PC-3 (cell line): ENCODE results near the gene CORO2A. TPM values are rescaled to one million over a fixed set of nuclear protein-coding genes. Genes with fewer than 3 reads are reported as not detected.

ENCODE experiments used
- ATAC-seq: fragments of 200-7000 bp; cut with Tn5 transposase; 2 replicates; pipeline ENCODE4 v1.9.1; 2020; ENCODE audit warnings: mild to moderate bottlenecking, moderate library complexity
- BruUV-seq: library from RNA; stranded (reverse); fragments of 400-500 nt; replicated peaks from 2 replicates; lab custom pipeline; 2021; lab: Mats Ljungman, UMichigan
- CTCF ChIA-PET: fragments of 300-600 bp; sonication (Branson Sonifier 250); formaldehyde crosslinking; loops from one replicate; lab custom pipeline; 2022; ENCODE audit warnings: antibody characterized with exemption; lab: Charles Lee
- POLR2A ChIA-PET: fragments of 300-600 bp; sonication (Branson Sonifier 250); formaldehyde crosslinking; loops from one replicate; lab custom pipeline; 2022; ENCODE audit warnings: antibody characterized with exemption; ENCODE audit not compliant: unreplicated experiment; lab: Charles Lee
- DNase-seq: peaks from one replicate; pipeline ENCODE4 v3.0.0-alpha.2; 2015
- H2AFZ ChIP-seq: fragments of 300-600 bp; sonication (generic); 2 replicates; pipeline ENCODE4 v1.6.0; 2016; ENCODE audit warnings: antibody characterized with exemption, low read length
- H3F3A ChIP-seq: fragments of 300-600 bp; sonication (generic); one replicate; pipeline ENCODE4 v1.6.0; 2017; ENCODE audit warnings: antibody characterized with exemption, low read length, control low read depth, mild to moderate bottlenecking; ENCODE audit not compliant: unreplicated experiment
- H3K27ac ChIP-seq: fragments of 300-600 bp; sonication (generic); 2 replicates; pipeline ENCODE4 v1.5.1; 2016; ENCODE audit warnings: mild to moderate bottlenecking, low read length
- H3K27me3 ChIP-seq: fragments of 300-600 bp; sonication (generic); 2 replicates; pipeline ENCODE4 v1.6.1; 2016; ENCODE audit warnings: low read length, mixed read lengths
- H3K36me3 ChIP-seq: fragments of 300-600 bp; sonication (generic); 2 replicates; pipeline ENCODE4 v1.6.1; 2016; ENCODE audit warnings: low read depth, mixed run types, low read length, mixed read lengths
- H3K4me1 ChIP-seq: fragments of 300-600 bp; sonication (generic); 2 replicates; pipeline ENCODE4 v1.5.1; 2016; ENCODE audit warnings: low read length; ENCODE audit not compliant: insufficient read depth
- H3K4me2 ChIP-seq: fragments of 300-600 bp; sonication (generic); 2 replicates; pipeline ENCODE4 v1.6.0; 2016; ENCODE audit warnings: low read length
- H3K4me3 ChIP-seq: fragments of 300-600 bp; sonication (generic); 2 replicates; pipeline ENCODE4 v1.5.1; 2016; ENCODE audit warnings: mild to moderate bottlenecking, low read length, mixed read lengths
- H3K79me2 ChIP-seq: fragments of 300-600 bp; sonication (generic); 2 replicates; pipeline ENCODE4 v1.6.1; 2017; ENCODE audit warnings: low read length, mixed read lengths
- H3K9ac ChIP-seq: fragments of 300-600 bp; sonication (generic); 2 replicates; pipeline ENCODE4 v1.6.0; 2016; ENCODE audit warnings: mild to moderate bottlenecking, low read length
- H3K9me2 ChIP-seq: fragments of 300-600 bp; sonication (generic); replicated peaks from 2 replicates; pipeline ENCODE4 v1.6.1; 2016; ENCODE audit warnings: mixed run types, low read length, mixed read lengths
- H3K9me3 ChIP-seq: fragments of 300-600 bp; sonication (generic); 2 replicates; pipeline ENCODE4 v1.6.1; 2016; ENCODE audit warnings: low read length, mixed read lengths
- H4K20me1 ChIP-seq: fragments of 300-600 bp; sonication (generic); 2 replicates; pipeline ENCODE4 v1.6.1; 2016; ENCODE audit warnings: low read length, mixed read lengths
- EZH2 ChIP-seq: fragments of 300-600 bp; sonication (generic); IDR thresholded peaks from one replicate; pipeline ENCODE4 v1.6.1; 2017; ENCODE audit warnings: antibody characterized with exemption, mild to moderate bottlenecking, low read length; ENCODE audit not compliant: unreplicated experiment
- EZH2phosphoT487 ChIP-seq: fragments of 300-600 bp; sonication (generic); IDR thresholded peaks from 2 replicates; pipeline ENCODE4 v1.6.1; 2018; ENCODE audit warnings: mild to moderate bottlenecking, antibody characterized with exemption, low read length, borderline replicate concordance
- intact Hi-C: fragments of 100-400 bp; cut with micrococcal nuclease; formaldehyde crosslinking; loops from 2 replicates; pipeline ENCODE4 v1.9.0; 2023
- total RNA-seq: library from RNA; depleted of rRNA; stranded (reverse); fragments of >200 nt; gene quantifications from 2 replicates; pipeline ENCODE4 v1.2.3, GENCODE V29; 2014
- TF ChIP-seq, protein P1 (sequence below): fragments of 300-600 bp; sonication (generic); conservative IDR thresholded peaks from 2 replicates; pipeline ENCODE4 v1.5.1; 2017; ENCODE audit warnings: antibody characterized with exemption, low read depth, mild to moderate bottlenecking, low read length

Gene CORO2A
- total RNA-seq, 1 experiment from 2014 or later: 2.2 TPM

GRCh38 chr9:98081477-98082219, 110.8 kb downstream of the CORO2A start:
- ATAC-seq: peak; percentile 59
- no peaks in the 10 kb centered on the region for H3F3A ChIP-seq
- peak; percentile 26 for DNase-seq
- intact Hi-C loops: no loop called here
- H3K4me2 ChIP-seq: no peak overlapping the region
- BruUV-seq: no TSS peak
- H4K20me1 ChIP-seq: no peaks in the 10 kb centered on the region
- ChIA-PET POLR2A (interaction anchor here (0.6 kb wide), 1 partner anchor 15 kb away, joined by 4 read pairs; no protein-coding TSS in a partner anchor), CTCF (no interaction called here)
- no peaks in the 10 kb centered on the region for H3K9me2 ChIP-seq
- no peak overlapping the region for H3K4me3 ChIP-seq
- H2AFZ ChIP-seq: no peak overlapping the region
- no peak overlapping the region for H3K27ac ChIP-seq
- H3K9ac ChIP-seq: no peak overlapping the region
- no peaks in the 10 kb centered on the region for H3K27me3 ChIP-seq
- peaks cover 18% of the 10 kb centered on the region for H3K36me3 ChIP-seq
- TF ChIP-seq EZH2phosphoT487: no peak
- TF ChIP-seq, protein P1, sequence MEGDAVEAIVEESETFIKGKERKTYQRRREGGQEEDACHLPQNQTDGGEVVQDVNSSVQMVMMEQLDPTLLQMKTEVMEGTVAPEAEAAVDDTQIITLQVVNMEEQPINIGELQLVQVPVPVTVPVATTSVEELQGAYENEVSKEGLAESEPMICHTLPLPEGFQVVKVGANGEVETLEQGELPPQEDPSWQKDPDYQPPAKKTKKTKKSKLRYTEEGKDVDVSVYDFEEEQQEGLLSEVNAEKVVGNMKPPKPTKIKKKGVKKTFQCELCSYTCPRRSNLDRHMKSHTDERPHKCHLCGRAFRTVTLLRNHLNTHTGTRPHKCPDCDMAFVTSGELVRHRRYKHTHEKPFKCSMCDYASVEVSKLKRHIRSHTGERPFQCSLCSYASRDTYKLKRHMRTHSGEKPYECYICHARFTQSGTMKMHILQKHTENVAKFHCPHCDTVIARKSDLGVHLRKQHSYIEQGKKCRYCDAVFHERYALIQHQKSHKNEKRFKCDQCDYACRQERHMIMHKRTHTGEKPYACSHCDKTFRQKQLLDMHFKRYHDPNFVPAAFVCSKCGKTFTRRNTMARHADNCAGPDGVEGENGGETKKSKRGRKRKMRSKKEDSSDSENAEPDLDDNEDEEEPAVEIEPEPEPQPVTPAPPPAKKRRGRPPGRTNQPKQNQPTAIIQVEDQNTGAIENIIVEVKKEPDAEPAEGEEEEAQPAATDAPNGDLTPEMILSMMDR: no peak
- TF ChIP-seq EZH2: no peak
- H3K79me2 ChIP-seq: no peaks in the 10 kb centered on the region
- H3K4me1 ChIP-seq: 0 out of 2 replicates have a peak, but pooled peaks cover 3% of the 10 kb centered on the region
- no peaks in the 10 kb centered on the region for H3K9me3 ChIP-seq

DNA sequence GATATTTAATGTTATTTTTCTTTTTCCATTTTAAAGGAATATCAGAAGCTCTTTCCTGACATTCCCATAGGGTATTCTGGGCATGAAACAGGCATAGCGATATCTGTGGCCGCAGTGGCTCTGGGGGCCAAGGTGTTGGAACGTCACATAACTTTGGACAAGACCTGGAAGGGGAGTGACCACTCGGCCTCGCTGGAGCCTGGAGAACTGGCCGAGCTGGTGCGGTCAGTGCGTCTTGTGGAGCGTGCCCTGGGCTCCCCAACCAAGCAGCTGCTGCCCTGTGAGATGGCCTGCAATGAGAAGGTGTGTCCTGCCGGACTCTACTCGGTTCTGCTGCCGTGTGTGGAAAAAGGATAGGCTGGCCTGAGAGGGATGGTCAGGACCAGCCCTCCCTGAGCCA, 111.7 kb downstream of the CORO2A start:
- H3K36me3 ChIP-seq: peaks cover 18% of the 10 kb centered on the region
- no peak overlapping the region for H3K4me3 ChIP-seq
- no TSS peak for BruUV-seq
- CTCF ChIA-PET: no interaction called here
- no peaks in the 10 kb centered on the region for H3F3A ChIP-seq
- no peak for ATAC-seq
- H3K9ac ChIP-seq: no peak overlapping the region
- TF ChIP-seq EZH2phosphoT487 (no peak), EZH2 (no peak)
- TF ChIP-seq, protein P1: no peak
- no peak for DNase-seq
- POLR2A ChIA-PET: interaction anchor here (0.6 kb wide), 1 partner anchor 16 kb away, joined by 4 read pairs; no protein-coding TSS in a partner anchor
- no peaks in the 10 kb centered on the region for H3K9me2 ChIP-seq
- no peaks in the 10 kb centered on the region for H3K9me3 ChIP-seq
- H3K4me2 ChIP-seq: no peak overlapping the region
- no peak overlapping the region for H2AFZ ChIP-seq
- H3K27ac ChIP-seq: no peak overlapping the region
- no peaks in the 10 kb centered on the region for H4K20me1 ChIP-seq
- no peaks in the 10 kb centered on the region for H3K79me2 ChIP-seq
- intact Hi-C loops: no loop called here
- H3K27me3 ChIP-seq: no peaks in the 10 kb centered on the region
- H3K4me1 ChIP-seq: 0 out of 2 replicates have a peak, but pooled peaks cover 3% of the 10 kb centered on the region

- 0 out of 2 replicates have a peak, but pooled peaks cover 3% of the 10 kb centered on the region for H3K4me1 ChIP-seq
- H2AFZ ChIP-seq: no peak overlapping the region
- BruUV-seq: no TSS peak
- TF ChIP-seq EZH2 (no peak), EZH2phosphoT487 (no peak)
- TF ChIP-seq, protein P1: no peak
- ATAC-seq (no peak), DNase-seq (no peak)
- no peak overlapping the region for H3K9ac ChIP-seq
- no peak overlapping the region for H3K27ac ChIP-seq
- intact Hi-C loops: no loop called here
- no peaks in the 10 kb centered on the region for H3K9me2 ChIP-seq
- H4K20me1 ChIP-seq: no peaks in the 10 kb centered on the region
- no peaks in the 10 kb centered on the region for H3K79me2 ChIP-seq
- H3K9me3 ChIP-seq: no peaks in the 10 kb centered on the region
- ChIA-PET POLR2A (no interaction called here), CTCF (no interaction called here)
- H3K27me3 ChIP-seq: no peaks in the 10 kb centered on the region
- no peaks in the 10 kb centered on the region for H3F3A ChIP-seq
- no peak overlapping the region for H3K4me2 ChIP-seq
- peaks cover 18% of the 10 kb centered on the region for H3K36me3 ChIP-seq
- no peak overlapping the region for H3K4me3 ChIP-seq
These were observed 112.1 kb downstream of the CORO2A start for GRCh38 chr9:98080326-98080725.
